SK-N-SH (cell line): ENCODE measurements around the gene SPANXN1. TPM values are rescaled to one million over a fixed set of nuclear protein-coding genes. Genes with fewer than 3 reads are reported as not detected.
"Not testable (repeated sequence)": the region's sequence is repeated elsewhere in the genome, so short reads cannot be mapped to it uniquely, and the experiment has no call there.

Source experiments
- CTCF ChIA-PET: fragments of 300-600, 350-600 bp; formaldehyde crosslinking; extraction: SDS; loops from one replicate; lab custom pipeline; 2021; lab: Yijun Ruan, JAX
- POLR2A ChIA-PET: fragments of 350-600 bp; sonication (Branson Sonifier 250); formaldehyde crosslinking; extraction: SDS; loops from one replicate; lab custom pipeline; 2020; ENCODE audit warnings: antibody characterized with exemption, inconsistent platforms; lab: Yijun Ruan, JAX
- DNase-seq: peaks from one replicate; pipeline ENCODE4 v3.0.0; 2012
- H2AFZ ChIP-seq: fragments of 200-600 bp; sonication (generic); 2 replicates; pipeline ENCODE4 v1.8.1; 2016; ENCODE audit warnings: antibody characterized with exemption, mild to moderate bottlenecking, low read depth
- H3F3A ChIP-seq: fragments of 200-600 bp; sonication (generic); replicated peaks from 2 replicates; pipeline ENCODE3; 2016; ENCODE audit warnings: antibody characterized with exemption, mild to moderate bottlenecking; ENCODE audit not compliant: insufficient read depth
- H3K27ac ChIP-seq, 2 experiments: fragments of 200-500 bp in 1 of 2; fragments of 200-600 bp in 1 of 2; sonication (Bioruptor generic) in 1 of 2; sonication (generic), shearing (Covaris generic) in 1 of 2; 2 replicates each; pipeline versions ENCODE4 v1.5.1 to v1.6.1; 2014 to 2016; ENCODE audit warnings: low read depth in 2 of 2, inconsistent platforms in 1 of 2, low read length in 1 of 2, mild to moderate bottlenecking in 1 of 2, mixed read lengths in 1 of 2
- H3K27me3 ChIP-seq: fragments of 200-600 bp; sonication (generic), shearing (Covaris generic); 2 replicates; pipeline ENCODE4 v1.6.1; 2016; ENCODE audit warnings: mixed run types; ENCODE audit not compliant: insufficient read depth
- H3K36me3 ChIP-seq, 2 experiments: fragments of 200-500 bp in 1 of 2; fragments of 200-600 bp in 1 of 2; sonication (Bioruptor generic) in 1 of 2; sonication (generic) in 1 of 2; replicated peaks in 1 of 2; 2 replicates each; pipeline versions ENCODE3 to v1.5.1; 2014 to 2016; ENCODE audit warnings: low read length in 1 of 2, mild to moderate bottlenecking in 1 of 2; ENCODE audit not compliant: insufficient read depth in 2 of 2, control insufficient read depth in 1 of 2
- H3K4me1 ChIP-seq, 2 experiments: fragments of 200-500 bp in 1 of 2; fragments of 200-600 bp in 1 of 2; sonication (Bioruptor generic) in 1 of 2; sonication (generic), shearing (Covaris generic) in 1 of 2; 2 replicates each; pipeline versions ENCODE4 v1.5.1 to v1.6.1; 2014 to 2016; ENCODE audit warnings: low read depth in 1 of 2, low read length in 1 of 2, mixed run types in 1 of 2; ENCODE audit not compliant: insufficient read depth in 2 of 2, control insufficient read depth in 1 of 2
- H3K4me2 ChIP-seq: fragments of 200-600 bp; sonication (generic), shearing (Covaris generic); 2 replicates; pipeline ENCODE4 v1.6.1; 2017; ENCODE audit warnings: mixed run types
- H3K4me3 ChIP-seq, 2 experiments: fragments of 200-500 bp in 1 of 2; fragments of 200-600 bp in 1 of 2; sonication (Bioruptor generic) in 1 of 2; sonication (generic), shearing (Covaris generic) in 1 of 2; 2 replicates each; pipeline versions ENCODE4 v1.5.1 to v1.8.1; 2014 to 2016; ENCODE audit warnings: low read depth in 2 of 2, inconsistent platforms in 1 of 2, low read length in 1 of 2, mild to moderate bottlenecking in 1 of 2, mixed read lengths in 1 of 2, moderate library complexity in 1 of 2
- H3K79me2 ChIP-seq: fragments of 200-600 bp; sonication (generic); 2 replicates; pipeline ENCODE4 v1.8.1; 2017; ENCODE audit warnings: mild to moderate bottlenecking; ENCODE audit not compliant: insufficient read depth
- H3K9ac ChIP-seq: fragments of 200-600 bp; sonication (generic); 2 replicates; pipeline ENCODE4 v1.6.1; 2017; ENCODE audit warnings: mixed run types
- H3K9me2 ChIP-seq: fragments of 200-600 bp; sonication (generic); 2 replicates; pipeline ENCODE4 v1.6.1; 2017; ENCODE audit warnings: mixed run types
- H3K9me3 ChIP-seq: fragments of 200-600 bp; sonication (generic); 2 replicates; pipeline ENCODE4 v1.6.1; 2017; ENCODE audit warnings: mixed run types, mild to moderate bottlenecking, moderate library complexity
- H4K20me1 ChIP-seq: fragments of 200-600 bp; sonication (generic); 2 replicates; pipeline ENCODE4 v1.6.1; 2017; ENCODE audit warnings: mild to moderate bottlenecking, mixed run types; ENCODE audit not compliant: insufficient read depth
- CTCF ChIP-seq: fragments of 200-600 bp; sonication (generic); IDR thresholded peaks from 2 replicates; pipeline ENCODE4 v1.6.1; 2017; ENCODE audit warnings: antibody characterized with exemption, mild to moderate bottlenecking, moderate library complexity
- ELF1 ChIP-seq: IDR thresholded peaks from 2 replicates; pipeline ENCODE4 v1.4.0; 2012
- EP300 ChIP-seq, 2 experiments: IDR thresholded peaks; 2 replicates each; pipeline versions ENCODE4 v1.4.0 to v1.6.1; 2012; ENCODE audit warnings: borderline replicate concordance in 1 of 2, low read depth in 1 of 2, low read length in 1 of 2
- EZH2phosphoT487 ChIP-seq: fragments of 200-600 bp; sonication (generic); IDR thresholded peaks from 2 replicates; pipeline ENCODE4 v1.6.1; 2017; ENCODE audit warnings: low read depth, mixed run types, mild to moderate bottlenecking, antibody characterized with exemption, moderate library complexity, borderline replicate concordance
- FOXM1 ChIP-seq: IDR thresholded peaks from 2 replicates; pipeline ENCODE4 v1.4.0; 2012; ENCODE audit warnings: low read depth, mild to moderate bottlenecking
- GATA2 ChIP-seq: sonication (generic); formaldehyde crosslinking; IDR thresholded peaks from 2 replicates; pipeline ENCODE4 v1.5.0; 2020; ENCODE audit warnings: mild to moderate bottlenecking, missing genetic modification reagents
- IRF3 ChIP-seq: fragments of 150-350 bp; IDR thresholded peaks from 2 replicates; pipeline ENCODE4 v1.6.1; 2016; ENCODE audit warnings: mild to moderate bottlenecking, low read depth, low read length
- JUND ChIP-seq: IDR thresholded peaks from 2 replicates; pipeline ENCODE4 v1.4.0; 2012
- NFIC ChIP-seq: IDR thresholded peaks from 2 replicates; pipeline ENCODE4 v1.4.0; 2012; ENCODE audit warnings: borderline replicate concordance
- NRF1 ChIP-seq: IDR thresholded peaks from 2 replicates; pipeline ENCODE4 v1.6.1; 2012; ENCODE audit warnings: low read depth, mild to moderate bottlenecking, low read length
- PBX3 ChIP-seq: IDR thresholded peaks from 2 replicates; pipeline ENCODE4; 2012
- RXRA ChIP-seq: IDR thresholded peaks from 2 replicates; pipeline ENCODE4 v1.4.0; 2012; ENCODE audit warnings: low read depth, mild to moderate bottlenecking, borderline replicate concordance
- SIN3A ChIP-seq: IDR thresholded peaks from 2 replicates; pipeline ENCODE4 v1.6.1; 2012; ENCODE audit warnings: low read depth, mild to moderate bottlenecking, low read length, moderate library complexity, borderline replicate concordance
- USF2 ChIP-seq: fragments of 150-350 bp; IDR thresholded peaks from 2 replicates; pipeline ENCODE4 v1.6.1; 2017; ENCODE audit warnings: antibody characterized with exemption, low read length, low read depth, borderline replicate concordance
- ZBTB33 ChIP-seq: IDR thresholded peaks from 2 replicates; pipeline ENCODE4 v1.4.0; 2012; ENCODE audit warnings: low read depth, borderline replicate concordance
- WGBS: methylation state at CpG from one replicate; pipeline ENCODE4 v1.1.6; 2017; ENCODE audit warnings: low lambda C conversion rate; 5-methylcytosine and 5-hydroxymethylcytosine counted together
- polyA plus RNA-seq, 3 experiments: library from polyadenylated mRNA; depleted of rRNA; stranded (reverse); fragments of >200 nt; gene quantifications; 2 replicates each; pipeline ENCODE4 v1.2.3, GENCODE V29; 2012

SPANXN1 gene
- polyA plus RNA-seq (2012; rRNA removed) = not detected in 2 replicates
- not detected in 2 replicates for polyA plus RNA-seq (2012; cell fraction: cytosol; rRNA removed)
- polyA plus RNA-seq (2012; cell fraction: nucleus; rRNA removed) = not detected in 2 replicates

GRCh38 chrX:145247203-145247602 is at the start of gene SPANXN1:
SPANXN1 (plus strand) TSS chrX:145247503; CDS start chrX:145247587, 84 bp downstream.
- POLR2A ChIA-PET = not testable (repeated sequence)

GRCh38 chrX:145199078-145199477 is 48.2 kb upstream of the SPANXN1 start:
- H3K9me3 ChIP-seq = no peaks in the 10 kb centered on the region
- no peak overlapping the region for H3K4me2 ChIP-seq
- no peak overlapping the region for H3K4me3 ChIP-seq
- H3K4me1 ChIP-seq = no peaks in the 10 kb centered on the region
- 2% methylated on average over 3 of the region's 3 CpGs for WGBS
- H3K79me2 ChIP-seq = no peaks in the 10 kb centered on the region
- POLR2A ChIA-PET = no interaction called here
- no peaks in the 10 kb centered on the region for H3K27me3 ChIP-seq
- H3K27ac ChIP-seq = no peak overlapping the region
- no peaks in the 10 kb centered on the region for H3F3A ChIP-seq
- H3K9me2 ChIP-seq = no peaks in the 10 kb centered on the region
- H3K9ac ChIP-seq = no peak overlapping the region
- CTCF ChIA-PET = no interaction called here
- no peak for DNase-seq
- no peak for TF ChIP-seq NRF1
- TF ChIP-seq EZH2phosphoT487 = no peak
- no peak for TF ChIP-seq NFIC
- TF ChIP-seq EP300 (IDR thresholded peaks at IDR 0.05; ENCODE audit: borderline replicate concordance in 1 of 2, low read depth in 1 of 2, low read length in 1 of 2) = no peak
- TF ChIP-seq IRF3 = no peak
- no peak for TF ChIP-seq RXRA
- no peak for TF ChIP-seq ELF1
- TF ChIP-seq ZBTB33 = no peak
- no peak for TF ChIP-seq PBX3
- no peak for TF ChIP-seq GATA2
- no peak for TF ChIP-seq JUND
- no peak for TF ChIP-seq USF2
- TF ChIP-seq SIN3A = no peak
- no peak for TF ChIP-seq FOXM1
- no peak for TF ChIP-seq CTCF
- no peaks in the 10 kb centered on the region for H4K20me1 ChIP-seq
- no peaks in the 10 kb centered on the region for H3K36me3 ChIP-seq
- no peak overlapping the region for H2AFZ ChIP-seq

More at GRCh38 chrX:145247203-145247602, at the start of gene SPANXN1:
- H3K27ac ChIP-seq, H3K4me3 ChIP-seq, H3F3A ChIP-seq, H3K9ac ChIP-seq, H3K4me1 ChIP-seq, H3K9me2 ChIP-seq, H3K4me2 ChIP-seq, DNase-seq, H2AFZ ChIP-seq, H3K9me3 ChIP-seq, H3K27me3 ChIP-seq, H4K20me1 ChIP-seq, CTCF ChIA-PET, H3K79me2 ChIP-seq, H3K36me3 ChIP-seq: not testable (repeated sequence)
- 9% methylated on average over 4 of the region's 4 CpGs for WGBS
